CD4-positive, alpha-beta T cell treated with Interleukin-4 for 4 hours (primary cell): Measurements from ENCODE around the gene HIGD1C.
"Not testable (repeated sequence)": the region's sequence is repeated elsewhere in the genome, so short reads cannot be mapped to it uniquely, and the experiment has no call there.

Experiments used
- DNase-seq: peaks from one replicate; pipeline ENCODE4 v3.0.0-alpha.2; 2020

Gene HIGD1C

GRCh38 chr12:50986966-50987737 is 34.8 kb downstream of the HIGD1C start:
- peak; percentile 43 for DNase-seq

- DNase-seq, result no peak
Measured at GRCh38 chr12:50988051-50988450, 35.7 kb downstream of the HIGD1C start.

- no peak for DNase-seq
Measured at GRCh38 chr12:50988871-50989270, 36.5 kb downstream of the HIGD1C start.

DNA sequence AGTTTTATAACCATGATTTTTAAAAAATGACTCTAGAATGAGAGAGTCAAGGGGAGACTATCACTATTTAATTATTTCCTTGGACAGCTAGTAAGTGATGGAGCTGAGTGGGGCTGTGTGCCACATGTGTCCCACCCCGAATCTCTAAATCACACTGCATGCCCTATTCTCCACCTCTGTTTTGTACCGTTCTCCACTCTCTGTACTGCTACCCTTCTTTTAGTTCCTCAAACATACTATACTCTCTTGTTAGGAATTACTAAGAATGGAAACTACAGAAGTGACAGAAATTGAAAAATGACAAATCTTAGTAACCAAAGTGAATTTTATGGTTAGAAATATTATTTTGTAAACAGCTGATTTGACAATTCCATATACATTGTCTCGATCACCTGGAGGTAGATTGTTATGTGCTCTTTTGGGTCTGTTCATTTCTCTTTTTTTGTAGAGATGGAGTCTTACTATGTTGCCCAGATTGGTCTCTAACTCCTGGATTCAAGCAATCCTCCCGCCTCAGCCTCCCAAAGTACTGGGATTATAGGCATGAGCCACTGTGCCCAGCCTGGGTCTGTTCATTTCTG is 37.9 kb downstream of the HIGD1C start:
- no peak for DNase-seq

- no peak for DNase-seq
Measured at GRCh38 chr12:50990791-50991190, 38.4 kb downstream of the HIGD1C start.

DNA sequence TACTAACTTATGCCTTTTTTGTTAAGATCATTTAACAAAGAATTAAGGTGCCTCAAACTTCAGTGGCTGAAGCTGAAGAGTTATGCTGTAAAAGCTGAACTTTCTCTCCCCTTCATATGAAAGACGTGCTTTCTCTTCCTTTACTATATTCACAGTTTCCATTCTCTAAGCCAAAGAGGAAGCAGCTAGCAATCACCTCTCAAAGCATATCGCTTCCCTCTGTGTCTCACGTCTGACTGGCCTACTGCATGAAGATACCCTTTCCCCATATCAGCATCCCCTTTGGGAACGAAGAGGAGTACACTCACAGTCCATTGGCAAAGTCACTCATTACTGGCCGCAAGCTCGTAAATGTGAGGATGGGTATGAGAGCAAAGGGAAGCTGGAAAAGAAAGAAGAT is 38.9 kb downstream of the HIGD1C start:
- DNase-seq, result no peak

DNA sequence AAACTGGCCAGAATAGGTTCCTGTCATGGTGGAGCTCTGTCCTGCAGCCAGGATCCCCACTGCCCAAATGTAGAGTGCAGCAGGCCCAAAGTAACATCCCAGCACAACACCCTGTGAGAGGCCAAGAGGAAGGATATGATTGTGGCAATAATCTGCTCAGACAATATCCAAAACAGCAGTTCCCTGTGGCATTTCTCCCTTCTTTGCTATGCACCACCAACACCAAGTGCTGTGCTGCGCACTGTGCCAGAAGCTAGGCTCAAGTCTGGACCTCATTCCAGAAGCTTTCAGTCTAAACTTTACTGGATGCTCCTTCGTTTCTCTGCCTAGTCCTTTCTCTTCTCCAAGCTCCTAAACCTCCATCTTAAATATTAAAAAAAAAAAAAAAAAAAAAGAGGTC is 40.5 kb downstream of the HIGD1C start:
- DNase-seq, result no peak

- DNase-seq, result no peak
Measured at GRCh38 chr12:50999093-50999492, 46.7 kb downstream of the HIGD1C start.

GRCh38 chr12:51000245-51000644 is 47.9 kb downstream of the HIGD1C start:
- no peak for DNase-seq

- no peak for DNase-seq
Measured at GRCh38 chr12:51001799-51002198, 49.5 kb downstream of the HIGD1C start.

DNA sequence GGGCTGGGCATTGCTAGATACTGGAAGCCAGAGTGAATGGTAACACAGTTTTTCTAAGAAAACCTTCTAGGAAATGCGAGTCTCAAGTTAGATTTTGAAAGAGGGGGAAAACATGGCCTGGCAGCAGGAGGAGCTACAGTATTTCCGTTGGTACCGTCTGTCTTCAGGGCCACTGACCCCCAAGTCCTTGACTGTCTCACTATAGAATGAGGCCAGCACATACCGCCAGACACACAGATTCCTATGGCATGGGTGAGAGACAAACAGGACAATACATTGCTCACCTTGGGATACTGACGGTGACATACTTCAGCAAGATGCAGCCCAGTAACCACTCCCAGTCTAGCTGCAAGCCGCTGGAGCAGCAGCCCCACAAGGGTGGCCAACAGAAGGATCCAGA is 52.2 kb downstream of the HIGD1C start:
- no peak for DNase-seq

DNA sequence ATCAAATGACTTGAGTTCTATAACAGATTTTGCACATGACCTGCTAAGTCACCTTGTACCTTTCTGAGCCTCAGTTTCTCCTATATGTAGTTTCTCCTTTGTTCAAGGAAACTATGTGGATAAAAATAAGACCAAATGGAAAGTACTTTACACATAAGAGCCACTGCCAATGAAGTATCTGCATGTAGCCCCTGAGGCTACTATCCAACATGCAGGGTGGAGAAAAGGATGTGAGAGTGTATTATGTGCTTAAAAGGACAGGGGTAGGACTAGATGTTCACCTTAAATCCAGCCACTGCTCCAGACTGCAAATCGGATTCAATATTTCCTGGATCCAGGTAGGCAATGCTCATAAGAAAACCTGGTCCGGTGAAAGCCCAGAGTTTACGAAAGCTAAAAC is 52.7 kb downstream of the HIGD1C start:
- no peak for DNase-seq

DNA sequence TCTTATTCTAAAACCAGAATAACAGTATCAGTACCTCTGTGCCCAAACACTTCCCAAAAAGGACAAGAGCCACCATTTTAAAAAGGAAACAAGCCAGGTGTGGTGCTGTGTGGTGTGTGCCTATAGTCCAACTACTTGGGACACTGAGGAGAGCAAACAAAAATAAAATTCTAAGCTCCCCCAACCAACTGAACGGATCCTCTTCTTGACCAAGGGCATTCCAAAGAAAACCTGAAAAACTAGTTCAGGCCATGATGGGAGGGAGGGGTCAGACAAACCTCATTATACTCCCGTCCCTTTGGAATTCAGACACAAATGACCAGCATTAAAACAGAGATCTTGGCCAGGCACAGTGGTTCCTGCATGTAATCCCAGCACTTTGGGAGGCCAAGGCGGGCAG is 53.3 kb downstream of the HIGD1C start:
- no peak for DNase-seq

DNA sequence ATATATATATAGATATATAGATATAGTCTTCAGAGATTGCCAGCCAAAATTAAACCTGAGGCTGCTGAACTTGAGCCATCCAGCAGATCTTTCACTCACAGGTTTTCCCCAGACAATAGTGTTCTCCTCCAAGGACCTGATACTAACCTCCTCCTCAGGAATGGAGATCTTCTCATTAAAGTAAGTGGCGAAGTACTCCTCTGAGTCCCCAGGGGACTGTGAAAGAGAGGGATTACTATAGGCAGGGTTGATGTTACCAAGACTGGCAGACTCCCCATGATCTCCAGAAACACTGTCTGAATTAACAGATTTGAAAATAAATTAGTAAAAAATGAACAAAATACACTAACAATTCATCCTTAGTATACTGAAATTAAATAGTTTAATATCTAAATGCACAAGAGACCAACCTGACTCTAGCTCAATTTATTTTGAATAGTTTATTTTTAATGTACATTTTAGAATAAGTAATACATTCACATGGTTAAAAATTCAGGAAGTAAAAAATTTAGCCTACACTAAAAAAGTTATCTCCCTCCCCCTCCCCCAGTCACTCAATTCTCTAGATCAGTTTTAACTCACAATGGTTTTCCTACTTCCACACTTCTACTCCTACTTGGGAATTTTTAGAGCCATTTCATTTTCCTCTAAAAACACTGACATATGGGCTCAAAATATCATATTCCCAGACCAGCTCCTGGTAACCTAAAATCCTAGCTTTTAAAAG is 56.1 kb downstream of the HIGD1C start:
- no peak for DNase-seq

DNA sequence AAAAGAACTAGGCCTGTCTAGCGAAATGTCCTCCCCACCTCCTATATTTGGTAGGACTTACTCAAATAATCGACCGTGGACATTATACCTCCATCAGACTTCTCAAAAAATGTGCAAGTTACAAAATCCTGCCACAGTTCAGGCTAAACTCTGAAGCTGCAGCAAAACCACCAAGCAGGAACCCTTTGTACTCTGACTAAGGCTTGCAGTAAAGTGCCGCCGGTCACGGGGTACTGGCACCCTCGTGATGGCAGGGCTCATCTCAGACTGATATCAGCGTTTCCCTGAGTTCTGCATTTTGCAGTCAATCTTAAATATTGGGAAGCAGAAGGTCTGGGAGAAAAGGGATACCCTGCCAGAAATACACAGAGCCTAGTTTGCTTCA is 56.7 kb downstream of the HIGD1C start:
- peak; percentile 56 for DNase-seq

GRCh38 chr12:51011955-51012354 is 59.6 kb downstream of the HIGD1C start:
- DNase-seq, result no peak

GRCh38 chr12:51012570-51013236 is 60.4 kb downstream of the HIGD1C start:
- DNase-seq, result no peak

- no peak for DNase-seq
Measured at GRCh38 chr12:51013441-51013840, 61.1 kb downstream of the HIGD1C start.

DNA sequence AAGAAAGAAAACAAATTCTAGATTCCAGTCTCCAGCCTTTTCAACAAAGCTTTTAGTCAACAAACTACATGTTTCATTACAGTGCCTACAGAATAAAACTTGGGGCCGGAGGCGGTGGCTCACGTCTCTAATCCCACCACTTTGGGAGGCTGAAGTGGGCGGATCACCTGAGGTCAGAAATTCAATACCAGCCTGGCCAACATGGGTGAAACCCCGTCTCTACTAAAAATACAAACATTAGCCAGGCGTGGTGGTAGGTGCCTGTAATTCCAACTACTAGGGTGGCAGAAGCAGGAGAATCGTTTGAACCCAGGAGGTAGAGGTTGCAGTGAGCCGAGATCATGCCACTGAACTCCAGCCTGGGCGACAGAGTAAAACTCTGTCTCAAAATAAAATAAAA is 62.1 kb downstream of the HIGD1C start:
- not testable (repeated sequence) for DNase-seq

DNA sequence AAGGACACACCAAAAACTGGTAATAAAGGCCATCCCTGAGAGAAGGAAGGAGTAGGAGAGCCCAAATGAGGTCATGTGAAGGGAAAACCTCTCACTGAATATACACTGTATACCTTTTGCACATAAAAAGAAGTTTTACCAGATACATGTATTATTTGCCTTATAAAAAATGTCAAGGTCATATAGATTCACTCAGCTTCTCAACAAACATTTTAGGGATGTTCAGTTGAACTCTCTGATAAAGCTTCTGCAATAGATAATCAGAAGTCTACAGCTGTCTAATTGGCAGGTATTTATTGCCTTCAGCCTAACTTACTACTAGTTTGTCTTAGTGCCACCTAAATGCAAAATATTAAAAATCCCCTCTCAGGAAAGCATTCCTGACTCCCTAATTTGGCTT is 65.1 kb downstream of the HIGD1C start:
- DNase-seq, result no peak

GRCh38 chr12:51018956-51019355 is 66.6 kb downstream of the HIGD1C start:
- DNase-seq, result no peak

- DNase-seq, result no peak
Measured at GRCh38 chr12:51019927-51020326, 67.6 kb downstream of the HIGD1C start.
